SK-N-SH (cell line): ENCODE measurements around the gene BMP6. TPM values are rescaled to one million over a fixed set of nuclear protein-coding genes. Genes with fewer than 3 reads are reported as not detected.

Experiments used
- CTCF ChIA-PET: fragments of 300-600, 350-600 bp; formaldehyde crosslinking; extraction: SDS; loops from one replicate; lab custom pipeline; 2021; lab: Yijun Ruan, JAX
- POLR2A ChIA-PET: fragments of 350-600 bp; sonication (Branson Sonifier 250); formaldehyde crosslinking; extraction: SDS; loops from one replicate; lab custom pipeline; 2020; ENCODE audit warnings: antibody characterized with exemption, inconsistent platforms; lab: Yijun Ruan, JAX
- DNase-seq: peaks from one replicate; pipeline ENCODE4 v3.0.0; 2012
- H2AFZ ChIP-seq: fragments of 200-600 bp; sonication (generic); 2 replicates; pipeline ENCODE4 v1.8.1; 2016; ENCODE audit warnings: antibody characterized with exemption, mild to moderate bottlenecking, low read depth
- H3F3A ChIP-seq: fragments of 200-600 bp; sonication (generic); replicated peaks from 2 replicates; pipeline ENCODE3; 2016; ENCODE audit warnings: antibody characterized with exemption, mild to moderate bottlenecking; ENCODE audit not compliant: insufficient read depth
- H3K27ac ChIP-seq, 2 experiments: fragments of 200-500 bp in 1 of 2; fragments of 200-600 bp in 1 of 2; sonication (Bioruptor generic) in 1 of 2; sonication (generic), shearing (Covaris generic) in 1 of 2; 2 replicates each; pipeline versions ENCODE4 v1.5.1 to v1.6.1; 2014 to 2016; ENCODE audit warnings: low read depth in 2 of 2, inconsistent platforms in 1 of 2, low read length in 1 of 2, mild to moderate bottlenecking in 1 of 2, mixed read lengths in 1 of 2
- H3K27me3 ChIP-seq: fragments of 200-600 bp; sonication (generic), shearing (Covaris generic); 2 replicates; pipeline ENCODE4 v1.6.1; 2016; ENCODE audit warnings: mixed run types; ENCODE audit not compliant: insufficient read depth
- H3K36me3 ChIP-seq, 2 experiments: fragments of 200-500 bp in 1 of 2; fragments of 200-600 bp in 1 of 2; sonication (Bioruptor generic) in 1 of 2; sonication (generic) in 1 of 2; replicated peaks in 1 of 2; 2 replicates each; pipeline versions ENCODE3 to v1.5.1; 2014 to 2016; ENCODE audit warnings: low read length in 1 of 2, mild to moderate bottlenecking in 1 of 2; ENCODE audit not compliant: insufficient read depth in 2 of 2, control insufficient read depth in 1 of 2
- H3K4me1 ChIP-seq, 2 experiments: fragments of 200-500 bp in 1 of 2; fragments of 200-600 bp in 1 of 2; sonication (Bioruptor generic) in 1 of 2; sonication (generic), shearing (Covaris generic) in 1 of 2; 2 replicates each; pipeline versions ENCODE4 v1.5.1 to v1.6.1; 2014 to 2016; ENCODE audit warnings: low read depth in 1 of 2, low read length in 1 of 2, mixed run types in 1 of 2; ENCODE audit not compliant: insufficient read depth in 2 of 2, control insufficient read depth in 1 of 2
- H3K4me2 ChIP-seq: fragments of 200-600 bp; sonication (generic), shearing (Covaris generic); 2 replicates; pipeline ENCODE4 v1.6.1; 2017; ENCODE audit warnings: mixed run types
- H3K4me3 ChIP-seq, 2 experiments: fragments of 200-500 bp in 1 of 2; fragments of 200-600 bp in 1 of 2; sonication (Bioruptor generic) in 1 of 2; sonication (generic), shearing (Covaris generic) in 1 of 2; 2 replicates each; pipeline versions ENCODE4 v1.5.1 to v1.8.1; 2014 to 2016; ENCODE audit warnings: low read depth in 2 of 2, inconsistent platforms in 1 of 2, low read length in 1 of 2, mild to moderate bottlenecking in 1 of 2, mixed read lengths in 1 of 2, moderate library complexity in 1 of 2
- H3K79me2 ChIP-seq: fragments of 200-600 bp; sonication (generic); 2 replicates; pipeline ENCODE4 v1.8.1; 2017; ENCODE audit warnings: mild to moderate bottlenecking; ENCODE audit not compliant: insufficient read depth
- H3K9ac ChIP-seq: fragments of 200-600 bp; sonication (generic); 2 replicates; pipeline ENCODE4 v1.6.1; 2017; ENCODE audit warnings: mixed run types
- H3K9me2 ChIP-seq: fragments of 200-600 bp; sonication (generic); 2 replicates; pipeline ENCODE4 v1.6.1; 2017; ENCODE audit warnings: mixed run types
- H3K9me3 ChIP-seq: fragments of 200-600 bp; sonication (generic); 2 replicates; pipeline ENCODE4 v1.6.1; 2017; ENCODE audit warnings: mixed run types, mild to moderate bottlenecking, moderate library complexity
- H4K20me1 ChIP-seq: fragments of 200-600 bp; sonication (generic); 2 replicates; pipeline ENCODE4 v1.6.1; 2017; ENCODE audit warnings: mild to moderate bottlenecking, mixed run types; ENCODE audit not compliant: insufficient read depth
- CHD2 ChIP-seq: fragments of 150-350 bp; IDR thresholded peaks from 2 replicates; pipeline ENCODE4 v1.6.1; 2018; ENCODE audit warnings: low read length; ENCODE audit not compliant: partially characterized antibody
- CTCF ChIP-seq: fragments of 200-600 bp; sonication (generic); IDR thresholded peaks from 2 replicates; pipeline ENCODE4 v1.6.1; 2017; ENCODE audit warnings: antibody characterized with exemption, mild to moderate bottlenecking, moderate library complexity
- ELF1 ChIP-seq: IDR thresholded peaks from 2 replicates; pipeline ENCODE4 v1.4.0; 2012
- EP300 ChIP-seq, 2 experiments: IDR thresholded peaks; 2 replicates each; pipeline versions ENCODE4 v1.4.0 to v1.6.1; 2012; ENCODE audit warnings: borderline replicate concordance in 1 of 2, low read depth in 1 of 2, low read length in 1 of 2
- EZH2phosphoT487 ChIP-seq: fragments of 200-600 bp; sonication (generic); IDR thresholded peaks from 2 replicates; pipeline ENCODE4 v1.6.1; 2017; ENCODE audit warnings: low read depth, mixed run types, mild to moderate bottlenecking, antibody characterized with exemption, moderate library complexity, borderline replicate concordance
- FOSL2 ChIP-seq: IDR thresholded peaks from 2 replicates; pipeline ENCODE4 v1.4.0; 2012; ENCODE audit warnings: low read depth, mild to moderate bottlenecking, moderate library complexity, borderline replicate concordance
- FOXJ3 ChIP-seq: sonication (generic); formaldehyde crosslinking; IDR thresholded peaks from 2 replicates; pipeline ENCODE4 v1.5.1; 2020; ENCODE audit warnings: mild to moderate bottlenecking, missing genetic modification reagents
- IRF3 ChIP-seq: fragments of 150-350 bp; IDR thresholded peaks from 2 replicates; pipeline ENCODE4 v1.6.1; 2016; ENCODE audit warnings: mild to moderate bottlenecking, low read depth, low read length
- MAX ChIP-seq: IDR thresholded peaks from 2 replicates; pipeline ENCODE4 v1.4.0; 2012; ENCODE audit warnings: low read depth
- MEF2A ChIP-seq: IDR thresholded peaks from 2 replicates; pipeline ENCODE4 v1.4.0; 2012; ENCODE audit warnings: low read depth, borderline replicate concordance
- NFIC ChIP-seq: IDR thresholded peaks from 2 replicates; pipeline ENCODE4 v1.4.0; 2012; ENCODE audit warnings: borderline replicate concordance
- POLR2AphosphoS5 ChIP-seq: IDR thresholded peaks from 2 replicates; pipeline ENCODE4 v1.6.1; 2012; ENCODE audit warnings: low read depth, low read length
- RAD21 ChIP-seq: IDR thresholded peaks from 2 replicates; pipeline ENCODE4 v1.6.1; 2012; ENCODE audit warnings: mild to moderate bottlenecking, low read length
- RCOR1 ChIP-seq: fragments of 150-350 bp; IDR thresholded peaks from 2 replicates; pipeline ENCODE4 v1.6.1; 2017; ENCODE audit warnings: antibody characterized with exemption, low read length
- REST ChIP-seq: IDR thresholded peaks from 2 replicates; pipeline ENCODE4 v1.6.1; 2012; ENCODE audit warnings: mild to moderate bottlenecking, low read depth, low read length, moderate library complexity
- RXRA ChIP-seq: IDR thresholded peaks from 2 replicates; pipeline ENCODE4 v1.4.0; 2012; ENCODE audit warnings: low read depth, mild to moderate bottlenecking, borderline replicate concordance
- TAF1 ChIP-seq: IDR thresholded peaks from 2 replicates; pipeline ENCODE4 v1.6.1; 2012; ENCODE audit warnings: low read depth, mild to moderate bottlenecking, low read length, moderate library complexity, borderline replicate concordance
- TCF12 ChIP-seq: IDR thresholded peaks from 2 replicates; pipeline ENCODE4 v1.4.0; 2012
- TEAD4 ChIP-seq: IDR thresholded peaks from 2 replicates; pipeline ENCODE4 v1.4.0; 2012; ENCODE audit warnings: mild to moderate bottlenecking, borderline replicate concordance; ENCODE audit not compliant: insufficient read depth
- ZBTB33 ChIP-seq: IDR thresholded peaks from 2 replicates; pipeline ENCODE4 v1.4.0; 2012; ENCODE audit warnings: low read depth, borderline replicate concordance
- WGBS: methylation state at CpG from one replicate; pipeline ENCODE4 v1.1.6; 2017; ENCODE audit warnings: low lambda C conversion rate; 5-methylcytosine and 5-hydroxymethylcytosine counted together
- polyA plus RNA-seq, 3 experiments: library from polyadenylated mRNA; depleted of rRNA; stranded (reverse); fragments of >200 nt; gene quantifications; 2 replicates each; pipeline ENCODE4 v1.2.3, GENCODE V29; 2012

The BMP6 gene
- polyA plus RNA-seq, 1 of the 3 experiments (the other 2 are of a cell fraction): not detected

GRCh38 chr6:7747016-7747415 is 21.1 kb downstream of the BMP6 start:
- H3K36me3 ChIP-seq: no peaks in the 10 kb centered on the region
- no peak overlapping the region for H3K9ac ChIP-seq
- ChIA-PET CTCF (interaction anchor here (1.3 kb wide), 1 partner anchor 22 kb away, joined by 4 read pairs; no protein-coding TSS in a partner anchor), POLR2A (no interaction called here)
- H3F3A ChIP-seq: no peaks in the 10 kb centered on the region
- H3K79me2 ChIP-seq: no peaks in the 10 kb centered on the region
- no peak overlapping the region for H3K4me3 ChIP-seq
- peaks cover 38% of the 10 kb centered on the region; the same call in 1 of the 2 replicates for H3K27me3 ChIP-seq
- H3K27ac ChIP-seq: no peak overlapping the region
- H3K4me2 ChIP-seq: no peak overlapping the region
- no peak for DNase-seq
- WGBS: 18% methylated on average over 10 of the region's 10 CpGs
- H3K9me3 ChIP-seq: no peaks in the 10 kb centered on the region
- H3K4me1 ChIP-seq: no peaks in the 10 kb centered on the region
- H4K20me1 ChIP-seq: no peaks in the 10 kb centered on the region
- no peak overlapping the region for H2AFZ ChIP-seq
- TF ChIP-seq MEF2A: no peak
- no peak for TF ChIP-seq CHD2
- no peak for TF ChIP-seq TEAD4
- TF ChIP-seq TCF12: no peak
- no peak for TF ChIP-seq RAD21
- no peak for TF ChIP-seq EP300 (IDR thresholded peaks at IDR 0.05; ENCODE audit: borderline replicate concordance in 1 of 2, low read depth in 1 of 2, low read length in 1 of 2)
- TF ChIP-seq EZH2phosphoT487: no peak
- TF ChIP-seq FOSL2: no peak
- TF ChIP-seq POLR2AphosphoS5: no peak
- no peak for TF ChIP-seq RXRA
- no peak for TF ChIP-seq IRF3
- H3K9me2 ChIP-seq: no peaks in the 10 kb centered on the region

- ChIA-PET CTCF (interaction anchor here (1.3 kb wide), 1 partner anchor 22 kb away, joined by 4 read pairs; no protein-coding TSS in a partner anchor), POLR2A (no interaction called here)
- H3K79me2 ChIP-seq: no peaks in the 10 kb centered on the region
- no peak overlapping the region for H3K27ac ChIP-seq
- no peaks in the 10 kb centered on the region for H3K4me1 ChIP-seq
- 52% methylated on average over 5 of the region's 5 CpGs for WGBS
- no peaks in the 10 kb centered on the region for H3K9me2 ChIP-seq
- no peak overlapping the region for H3K9ac ChIP-seq
- H3K27me3 ChIP-seq: peaks cover 38% of the 10 kb centered on the region; the same call in 1 of the 2 replicates
- H3K4me2 ChIP-seq: no peak overlapping the region
- H4K20me1 ChIP-seq: no peaks in the 10 kb centered on the region
- no peaks in the 10 kb centered on the region for H3K36me3 ChIP-seq
- DNase-seq: no peak
- H3K9me3 ChIP-seq: no peaks in the 10 kb centered on the region
- no peak overlapping the region for H2AFZ ChIP-seq
- H3K4me3 ChIP-seq: no peak overlapping the region
- H3F3A ChIP-seq: no peaks in the 10 kb centered on the region
- TF ChIP-seq NFIC (no peak), TEAD4 (no peak), ELF1 (no peak), EP300 (IDR thresholded peaks at IDR 0.05; ENCODE audit: borderline replicate concordance in 1 of 2, low read depth in 1 of 2, low read length in 1 of 2) (no peak), REST (no peak), ZBTB33 (no peak), CTCF (no peak), MAX (no peak), RAD21 (no peak), RCOR1 (no peak), TAF1 (no peak), FOXJ3 (CRISPR knock-in tag) (no peak)
These were observed 21.5 kb downstream of the BMP6 start for GRCh38 chr6:7747433-7747832.
